Ureter (tissue), 1 donor: ENCODE measurements around the gene CHCHD3. TPM values are rescaled to one million over a fixed set of nuclear protein-coding genes. Genes with fewer than 3 reads are reported as not detected.
"Not testable (repeated sequence)": the region's sequence is repeated elsewhere in the genome, so short reads cannot be mapped to it uniquely, and the experiment has no call there.

Source experiments
- DNase-seq: peaks from one replicate; pipeline ENCODE4 v3.0.0-alpha.2; 2020; ENCODE audit warnings: low spot score
- total RNA-seq: library from RNA; stranded (reverse); gene quantifications from one replicate; pipeline ENCODE4 v1.2.4, GENCODE V29; 2023
- donor health status: DM: yes; HTN: yes; CAD: no.

The CHCHD3 gene
- total RNA-seq, 1 donor from 2014 or later: 48.9 TPM

DNA sequence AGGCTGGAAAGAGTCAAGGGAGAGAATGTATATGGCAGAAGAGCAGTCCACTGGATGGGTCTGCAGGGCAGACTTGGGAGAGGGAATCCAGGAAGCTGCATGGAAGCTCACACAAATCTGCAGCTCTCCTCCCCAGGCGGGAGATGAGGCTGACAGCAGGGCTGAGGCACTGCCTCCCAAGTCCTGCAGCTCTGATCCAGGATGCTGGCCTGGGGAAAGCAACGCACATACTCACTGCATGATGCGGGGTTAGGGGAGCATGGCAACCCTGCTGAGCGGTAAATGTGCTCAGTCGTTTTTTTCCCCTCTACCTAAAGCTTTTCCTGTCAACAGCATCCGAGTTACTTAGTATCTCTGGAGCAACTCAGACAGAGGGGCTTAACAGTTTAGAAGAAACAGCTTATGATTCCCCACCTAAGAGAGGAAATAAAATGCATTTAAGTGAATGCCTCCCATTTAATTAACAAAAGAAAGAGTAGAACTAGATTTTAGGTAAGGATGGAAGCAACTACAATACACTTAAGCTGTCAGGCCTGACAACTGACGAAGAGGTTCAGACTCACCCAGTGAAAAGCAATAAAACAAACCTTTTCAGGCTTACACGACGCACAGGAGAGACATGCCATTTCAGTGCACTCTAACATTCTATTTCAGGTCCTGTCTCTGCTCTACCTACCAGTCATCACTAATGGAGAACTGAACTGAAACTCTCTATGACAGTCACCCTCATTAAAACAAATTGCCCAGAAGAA lies 37.0 kb downstream of the CHCHD3 start:
- DNase-seq: no peak

- DNase-seq: no peak
Observed at GRCh38 chr7:133040674-133041073, 41.2 kb downstream of the CHCHD3 start.

DNA sequence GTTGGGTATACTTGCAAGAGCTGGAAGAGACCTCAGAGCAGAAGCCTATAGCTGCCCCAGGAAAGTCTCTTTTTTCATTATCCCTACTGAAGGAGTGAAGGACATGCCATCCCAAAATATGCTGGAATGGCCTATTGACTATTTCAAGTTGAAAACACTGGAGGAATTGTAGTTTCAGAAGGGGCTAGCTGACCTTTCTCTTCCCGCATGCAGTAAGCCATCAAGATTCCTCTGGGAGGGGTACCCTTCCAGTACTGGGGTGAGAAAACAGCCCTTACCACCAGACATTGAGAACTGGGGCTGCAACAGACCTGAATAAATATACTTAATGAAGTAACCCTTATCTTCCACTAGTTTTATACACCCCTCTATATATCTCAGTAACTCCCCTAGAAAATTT lies 41.7 kb downstream of the CHCHD3 start:
- DNase-seq: no peak

DNA sequence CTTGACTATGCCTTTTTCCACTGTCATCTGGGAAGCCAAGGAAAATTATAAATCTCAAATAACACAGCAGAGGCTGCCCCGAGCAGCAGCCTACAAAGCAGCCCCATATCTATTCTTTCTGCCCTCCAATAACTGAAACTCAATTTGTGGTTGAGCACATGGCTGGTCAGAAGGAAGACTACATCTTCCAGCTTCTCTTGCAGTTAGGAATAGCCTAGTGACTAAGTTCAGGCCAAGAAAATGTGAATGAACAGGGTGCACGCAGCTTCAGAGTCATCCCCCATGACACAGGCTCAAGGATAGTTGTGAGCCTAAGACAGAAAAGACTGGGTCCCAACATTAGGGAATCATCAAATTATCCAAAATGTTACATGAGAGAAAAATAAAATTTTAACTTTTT lies 42.3 kb downstream of the CHCHD3 start:
- DNase-seq: no peak

GRCh38 chr7:133036289-133036688 lies 45.6 kb downstream of the CHCHD3 start:
- no peak for DNase-seq

GRCh38 chr7:133035240-133035639 lies 46.6 kb downstream of the CHCHD3 start:
- DNase-seq: not testable (repeated sequence)

- no peak for DNase-seq
Observed at GRCh38 chr7:133030346-133030745, 51.5 kb downstream of the CHCHD3 start.

DNA sequence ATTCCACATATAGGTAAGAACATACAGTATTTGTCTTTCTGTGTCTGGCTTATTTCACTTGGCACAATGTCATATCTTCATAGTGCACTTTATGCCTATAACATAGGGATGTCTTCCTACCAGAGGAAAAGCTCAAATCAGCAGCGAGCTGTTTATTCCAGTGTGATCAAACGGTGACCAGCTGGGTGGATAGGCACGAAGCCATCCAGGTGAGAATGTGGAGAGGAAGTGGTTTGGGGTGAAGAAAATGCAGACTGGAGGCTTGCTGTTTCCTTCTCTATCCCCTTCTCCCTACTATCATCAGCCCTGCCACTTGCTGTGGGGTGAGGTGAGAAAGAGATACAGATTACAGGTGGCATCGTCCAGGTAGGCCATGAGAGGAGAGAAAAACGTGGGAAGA lies 52.4 kb downstream of the CHCHD3 start:
- DNase-seq: no peak

DNA sequence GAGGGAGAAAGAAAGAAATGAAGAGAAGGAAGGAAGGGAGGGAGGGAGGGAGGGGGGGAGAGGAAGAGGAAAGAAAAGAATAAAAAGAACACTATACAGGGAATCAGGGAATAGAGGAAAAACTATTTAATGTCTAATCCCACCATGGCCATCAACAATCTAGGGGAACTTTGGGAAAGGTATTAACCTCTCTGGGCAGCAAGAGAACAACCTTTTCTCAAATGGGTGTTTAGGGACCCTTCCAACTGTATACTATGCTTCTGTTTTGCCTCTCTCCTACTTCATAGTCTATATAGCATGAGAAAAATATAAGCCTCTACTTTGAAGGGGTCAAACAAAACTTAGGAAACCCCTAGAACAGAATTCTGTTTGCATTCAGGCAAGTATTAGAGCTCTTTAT lies 54.5 kb downstream of the CHCHD3 start:
- no peak for DNase-seq

DNA sequence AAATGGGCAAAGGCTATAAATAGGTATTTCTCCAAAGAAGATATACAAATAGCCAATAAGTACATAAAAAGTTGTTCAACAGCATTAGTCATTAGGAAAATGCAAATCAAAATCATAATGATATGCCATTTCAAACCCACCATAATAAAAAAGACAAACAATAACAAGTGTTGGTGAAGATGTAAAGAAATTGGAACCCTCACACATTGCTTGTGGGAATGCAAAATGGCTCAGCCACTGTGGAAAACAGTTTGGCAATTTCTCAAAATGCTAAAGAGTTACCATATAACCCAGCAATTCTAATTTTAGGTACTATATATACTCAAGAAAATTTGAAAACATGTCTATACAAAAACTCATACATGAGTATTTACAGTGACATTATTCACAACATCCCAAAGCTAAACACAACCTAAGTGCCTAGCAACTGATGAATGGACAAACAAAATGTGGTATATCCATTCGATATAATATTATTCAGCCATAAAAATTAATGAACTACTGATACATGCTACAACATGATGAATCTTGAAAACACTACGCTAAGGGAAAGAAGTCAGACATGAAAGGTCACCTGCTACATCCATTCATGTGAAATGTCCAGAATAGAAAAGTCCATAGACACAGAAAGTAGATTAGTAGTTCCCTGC lies 55.6 kb downstream of the CHCHD3 start:
- no peak for DNase-seq

- DNase-seq: no peak
Observed at GRCh38 chr7:133025056-133025455, 56.8 kb downstream of the CHCHD3 start.

- no peak for DNase-seq
Observed at GRCh38 chr7:133024596-133024995, 57.3 kb downstream of the CHCHD3 start.

GRCh38 chr7:133023370-133024071 lies 58.4 kb downstream of the CHCHD3 start:
- no peak for DNase-seq

GRCh38 chr7:133022661-133023060 lies 59.2 kb downstream of the CHCHD3 start:
- no peak for DNase-seq

- no peak for DNase-seq
Observed at GRCh38 chr7:133021196-133021595, 60.7 kb downstream of the CHCHD3 start.

GRCh38 chr7:133020496-133020895 lies 61.4 kb downstream of the CHCHD3 start:
- DNase-seq: no peak

DNA sequence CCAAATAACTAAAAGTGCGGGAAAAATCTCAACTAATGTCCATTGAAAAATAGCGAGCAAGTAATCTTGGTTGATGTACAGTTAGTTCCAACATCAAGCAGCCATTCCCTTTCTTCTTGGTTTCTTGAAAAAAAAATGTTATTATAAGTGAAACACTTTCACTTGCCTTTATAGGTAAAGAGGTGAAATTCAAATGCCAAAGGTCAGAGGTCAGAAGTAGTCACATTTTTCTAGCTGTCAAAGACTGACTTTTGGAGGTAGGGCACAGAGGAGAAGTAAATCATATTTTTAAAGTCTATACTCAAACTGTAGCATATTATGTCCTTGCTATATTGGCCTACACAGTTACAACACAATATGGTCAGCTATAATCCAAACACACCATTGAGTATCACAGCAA lies 62.3 kb downstream of the CHCHD3 start:
- no peak for DNase-seq

DNA sequence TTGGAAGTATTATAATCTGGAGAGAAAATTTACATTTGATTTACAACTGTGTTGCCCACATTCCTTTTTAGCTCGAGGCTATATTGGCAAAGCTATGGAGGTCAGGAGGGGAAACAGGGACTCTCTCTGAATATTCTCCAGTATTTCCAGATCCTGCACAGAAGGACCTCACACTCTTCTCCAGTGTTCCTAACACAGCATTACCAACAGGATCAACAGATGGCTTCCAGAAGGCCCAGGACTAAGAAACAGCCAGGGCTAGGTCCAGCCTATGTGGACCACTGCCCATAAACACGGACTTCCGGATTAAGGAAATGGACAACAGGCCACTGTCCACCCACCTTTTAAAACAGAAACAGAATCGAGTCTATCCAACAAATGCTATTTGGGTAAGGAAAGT lies 65.3 kb downstream of the CHCHD3 start:
- no peak for DNase-seq

DNA sequence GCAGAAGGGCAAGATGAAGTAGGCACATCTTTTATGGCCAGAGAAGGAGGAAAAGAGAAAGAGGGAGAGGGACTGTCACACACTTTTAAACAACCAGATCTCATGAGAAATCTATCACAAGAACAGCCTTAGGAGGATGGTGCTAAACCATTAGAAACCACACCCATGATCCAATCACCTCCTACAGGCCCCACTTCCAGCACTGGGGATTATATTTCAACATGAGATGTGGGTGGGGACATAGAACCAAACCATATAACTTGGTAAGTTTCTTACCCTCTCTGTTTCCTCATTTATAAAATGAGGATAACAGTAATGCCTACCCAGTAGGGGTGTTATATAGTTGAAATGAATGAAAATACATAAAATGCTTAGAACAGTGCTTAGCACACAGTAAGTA lies 66.0 kb downstream of the CHCHD3 start:
- no peak for DNase-seq

GRCh38 chr7:133011746-133012145 lies 70.1 kb downstream of the CHCHD3 start:
- DNase-seq: no peak

DNA sequence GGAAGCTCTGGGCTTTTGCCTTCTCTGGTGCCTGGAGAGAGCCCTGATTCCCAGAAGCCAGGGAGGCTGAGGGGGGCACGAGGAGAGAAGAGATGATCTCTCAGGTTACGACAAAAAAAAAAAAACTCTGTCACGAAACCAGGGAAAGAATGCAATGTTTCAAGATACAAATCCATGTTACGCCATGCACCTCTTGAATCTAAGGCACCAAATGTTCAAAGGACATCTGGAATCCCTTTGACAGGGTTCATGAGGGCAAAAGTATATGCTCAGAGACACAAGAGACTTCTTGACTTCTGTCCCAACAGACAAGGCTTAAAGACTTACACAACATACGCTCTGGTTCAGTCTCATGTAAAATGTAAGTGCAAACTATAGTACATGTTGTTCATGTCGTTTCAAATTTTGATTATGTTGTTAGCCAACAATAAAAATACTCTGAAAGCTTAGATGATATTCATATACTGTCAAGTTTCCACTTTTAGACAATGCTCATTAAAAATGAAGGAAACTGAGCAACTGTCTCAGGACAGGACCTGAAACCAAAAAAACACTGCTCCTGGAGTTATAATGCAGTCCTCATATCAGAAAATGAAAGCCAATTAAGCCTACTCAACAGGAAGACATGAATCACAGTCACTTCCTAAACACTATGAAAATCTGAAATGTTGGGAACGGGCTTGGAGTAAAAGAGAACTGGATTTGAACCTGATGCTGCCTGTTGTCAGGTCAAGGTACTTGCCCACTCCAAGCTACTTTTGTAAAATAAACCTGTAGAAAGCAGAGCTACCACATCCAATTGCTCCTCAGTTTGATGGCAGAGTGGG lies 72.3 kb downstream of the CHCHD3 start:
- DNase-seq: no peak

GRCh38 chr7:133007961-133008360 lies 73.9 kb downstream of the CHCHD3 start:
- DNase-seq: no peak
